Subcutaneous abdominal adipose tissue (tissue), 5 donors: ENCODE measurements around the gene EHBP1L1.

Experiments
- H3K27ac ChIP-seq: one replicate; pipeline ENCODE4 v1.7.0; 2013; ENCODE audit warnings: low read depth, mild to moderate bottlenecking, inconsistent platforms, low read length, moderate library complexity
- H3K27me3 ChIP-seq, 5 donors: one replicate each; pipeline ENCODE4 v1.7.0; 2013; ENCODE audit warnings: low read length in 5 of 5, inconsistent platforms in 1 of 5; ENCODE audit not compliant: control insufficient read depth in 5 of 5, insufficient read depth in 4 of 5
- H3K36me3 ChIP-seq, 5 donors: one replicate each; pipeline ENCODE4 v1.7.0; 2013; ENCODE audit warnings: low read length in 5 of 5; ENCODE audit not compliant: control insufficient read depth in 5 of 5, insufficient read depth in 5 of 5
- H3K4me1 ChIP-seq, 5 donors: one replicate each; pipeline ENCODE4 v1.7.0; 2013; ENCODE audit warnings: low read length in 5 of 5, mild to moderate bottlenecking in 3 of 5, moderate library complexity in 1 of 5; ENCODE audit not compliant: control insufficient read depth in 5 of 5, insufficient read depth in 5 of 5
- H3K4me3 ChIP-seq, 5 donors: one replicate each; pipeline ENCODE4 v1.7.0; 2013; ENCODE audit warnings: low read length in 5 of 5, low read depth in 1 of 5
- H3K9ac ChIP-seq, 5 donors: one replicate each; pipeline ENCODE4 v1.7.0; 2013; ENCODE audit warnings: low read length in 5 of 5, mild to moderate bottlenecking in 4 of 5, moderate library complexity in 3 of 5
- H3K9me3 ChIP-seq, 5 donors: one replicate each; pipeline ENCODE4 v1.7.0; 2013; ENCODE audit warnings: low read length in 5 of 5; ENCODE audit not compliant: control insufficient read depth in 5 of 5
- donor health status: healthy.
- donor health status: healthy.
- donor health status: healthy.
- donor health status: healthy.
- donor health status: healthy.

EHBP1L1 gene

DNA sequence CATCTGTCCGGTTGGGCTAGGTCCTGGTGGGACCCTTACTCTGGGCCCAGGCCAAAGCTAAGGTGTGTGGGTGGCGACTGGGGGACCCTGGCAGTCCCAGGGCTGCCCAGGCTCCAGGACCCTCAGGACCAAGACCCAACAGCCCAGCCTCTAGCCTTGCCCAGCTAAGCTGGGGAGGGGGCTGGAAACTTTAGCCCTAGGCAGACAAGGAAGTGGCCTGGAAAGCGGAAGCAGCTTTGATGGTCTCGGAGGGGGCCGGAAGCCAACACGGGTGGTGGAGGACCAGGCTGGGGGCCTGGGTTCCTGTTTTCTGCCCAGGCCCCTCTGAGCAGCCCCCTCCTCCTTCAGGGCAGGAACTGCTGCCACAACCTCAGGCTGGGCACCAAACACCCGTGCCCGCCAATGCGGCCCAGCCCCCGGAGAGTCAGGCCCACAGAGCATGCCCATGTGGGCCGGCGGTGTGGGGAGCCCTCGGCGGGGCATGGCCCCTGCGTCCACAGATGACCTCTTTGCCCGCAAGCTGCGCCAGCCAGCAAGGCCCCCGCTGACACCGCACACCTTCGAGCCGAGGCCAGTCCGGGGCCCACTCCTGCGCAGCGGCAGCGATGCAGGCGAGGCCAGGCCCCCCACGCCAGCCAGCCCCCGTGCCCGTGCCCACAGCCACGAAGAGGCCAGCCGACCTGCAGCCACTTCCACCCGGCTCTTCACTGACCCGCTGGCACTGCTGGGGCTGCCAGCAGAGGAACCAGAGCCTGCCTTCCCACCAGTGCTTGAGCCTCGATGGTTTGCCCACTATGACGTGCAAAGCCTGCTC is 64.8 kb downstream of the EHBP1L1 start:
- Histone ChIP-seq H3K9ac (peak overlapping the region in 3 of 5 donors; percentile 28 to 78 (median 73)), H3K4me3 (peak overlapping the region in 3 of 5 donors; percentile 42 to 50 (median 45)), H3K9me3 (no peaks in the 10 kb centered on the region), H3K4me1 (peaks cover 10 to 53% (median 50%) of the 10 kb centered on the region in 5 donors), H3K27ac (peak overlapping the region; percentile 65), H3K27me3 (no peaks in the 10 kb centered on the region), H3K36me3 (peaks cover 0 to 58% (median 49%) of the 10 kb centered on the region in 5 donors)

DNA sequence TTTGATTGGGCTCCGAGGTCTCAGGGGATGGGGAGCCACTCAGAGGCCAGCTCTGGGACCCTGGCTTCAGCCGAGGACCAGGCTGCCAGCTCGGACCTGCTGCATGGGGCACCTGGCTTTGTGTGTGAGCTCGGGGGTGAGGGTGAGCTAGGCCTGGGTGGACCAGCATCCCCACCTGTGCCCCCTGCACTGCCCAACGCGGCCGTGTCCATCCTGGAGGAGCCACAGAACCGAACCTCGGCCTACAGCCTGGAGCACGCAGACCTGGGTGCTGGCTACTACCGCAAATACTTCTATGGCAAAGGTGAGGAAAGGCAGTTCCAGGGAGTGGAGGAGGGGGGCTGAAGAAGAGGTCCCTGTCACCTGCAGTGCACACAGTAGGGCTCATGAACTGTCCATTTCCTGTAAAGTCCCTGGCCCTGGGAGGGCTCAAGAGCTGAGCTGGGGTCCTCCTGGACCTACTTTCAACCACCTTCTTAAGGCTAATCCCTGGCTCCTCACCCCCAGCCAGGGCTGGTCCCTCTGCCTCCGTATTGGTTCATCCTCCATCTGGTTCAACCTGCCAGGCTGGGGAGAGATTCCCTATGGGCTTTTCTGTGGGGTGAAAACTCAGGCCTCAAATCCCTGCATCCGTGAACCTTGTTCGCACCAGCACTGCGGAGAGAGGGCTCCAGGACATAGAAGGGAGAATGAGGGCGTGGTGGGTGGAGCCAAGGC is 65.6 kb downstream of the EHBP1L1 start:
- Histone ChIP-seq H3K27me3 (no peaks in the 10 kb centered on the region), H3K9ac (peak overlapping the region in 2 of 5 donors; percentile 28 to 52), H3K36me3 (peaks cover 0 to 58% (median 50%) of the 10 kb centered on the region in 5 donors), H3K4me3 (peak overlapping the region in 4 of 5 donors; percentile 22 to 61 (median 48)), H3K27ac (no peak overlapping the region), H3K4me1 (peaks cover 10 to 53% (median 50%) of the 10 kb centered on the region in 5 donors), H3K9me3 (no peaks in the 10 kb centered on the region)
